AG04449 (cell line): ENCODE measurements around the gene KPTN.

Experiments used
- CTCF ChIA-PET: fragments of 350-600 bp; formaldehyde crosslinking; extraction: SDS; loops from one replicate; lab custom pipeline; 2021; ENCODE audit warnings: antibody characterized with exemption; lab: Yijun Ruan, JAX
- POLR2A ChIA-PET: fragments of 400-600, 350-600 bp; formaldehyde crosslinking; extraction: SDS; loops from one replicate; lab custom pipeline; 2020; ENCODE audit warnings: antibody characterized with exemption, inconsistent platforms; lab: Yijun Ruan, JAX
- DNase-seq: peaks from one replicate; pipeline ENCODE4 v3.0.0-alpha.2; 2010; ENCODE audit warnings: low read depth, low spot score
- H3K4me3 ChIP-seq: 2 replicates; pipeline ENCODE4 v1.5.1; 2011; ENCODE audit warnings: low read depth, mild to moderate bottlenecking, control low read depth, low read length
- CTCF ChIP-seq: IDR thresholded peaks from one replicate; pipeline ENCODE4 v1.5.1; 2011; ENCODE audit warnings: mild to moderate bottlenecking, moderate library complexity, low read length, control low read depth, inconsistent platforms; ENCODE audit not compliant: insufficient read depth; ENCODE audit errors: missing control alignments

The KPTN gene

GRCh38 chr19:47514869-47515588, 31.0 kb upstream of the KPTN start, which contains the start of gene NAPA:
TSS of gene NAPA (minus strand) at chr19:47515063. CDS start at chr19:47514940, 123 bp downstream.
- CTCF ChIA-PET, result interaction anchor here (0.6 to 3.1 kb wide), 48 partner anchors 10 to 218 kb away, joined by 3 to 33 read pairs (median 6); partner anchors contain the start of genes EHD2 and KPTN
- TF ChIP-seq CTCF, result peak; percentile 82
- peak within 1 kb of the TSS; percentile 100 for H3K4me3 ChIP-seq
- peak; percentile 98 for DNase-seq
- POLR2A ChIA-PET, result interaction anchor here (0.7 to 1.0 kb wide), 2 partner anchors 19 to 329 kb away, joined by 3 read pairs; no protein-coding TSS in a partner anchor

GRCh38 chr19:47514151-47514868, 30.3 kb upstream of the KPTN start:
- TF ChIP-seq CTCF, result no peak
- CTCF ChIA-PET, result interaction anchor here (0.8 to 3.1 kb wide), 5 partner anchors 10 to 218 kb away, joined by 3 to 33 read pairs (median 6); partner anchors contain the start of gene KPTN
- H3K4me3 ChIP-seq, result peak overlapping the region; percentile 100
- no peak for DNase-seq
- POLR2A ChIA-PET, result no interaction called here

GRCh38 chr19:47512948-47513319, 28.9 kb upstream of the KPTN start:
- POLR2A ChIA-PET, result interaction anchor here (0.9 kb wide), 1 partner anchor 9 kb away, joined by 3 read pairs; no protein-coding TSS in a partner anchor
- CTCF ChIA-PET, result interaction anchor here (1.3 to 3.1 kb wide), 4 partner anchors 9 to 200 kb away, joined by 3 to 22 read pairs (median 5); partner anchors contain the start of gene EHD2
- DNase-seq, result no peak
- H3K4me3 ChIP-seq, result peak overlapping the region; percentile 100
- no peak for TF ChIP-seq CTCF

GRCh38 chr19:47512183-47512947, 28.3 kb upstream of the KPTN start:
- no peak overlapping the region; the same call in 1 of the 2 replicates for H3K4me3 ChIP-seq
- ChIA-PET CTCF (interaction anchor here (1.0 to 1.4 kb wide), 4 partner anchors 9 to 201 kb away, joined by 3 to 6 read pairs (median 4); partner anchors contain the start of gene EHD2), POLR2A (interaction anchor here (0.9 to 1.1 kb wide), 3 partner anchors 8 to 29 kb away, joined by 3 to 4 read pairs (median 3); partner anchors contain the start of gene KPTN)
- no peak for TF ChIP-seq CTCF
- DNase-seq, result no peak

GRCh38 chr19:47511681-47512080, 27.7 kb upstream of the KPTN start:
- no peak for TF ChIP-seq CTCF
- ChIA-PET CTCF (interaction anchor here (1.0 to 2.1 kb wide), 5 partner anchors 8 to 201 kb away, joined by 3 to 11 read pairs (median 4); partner anchors contain the start of genes EHD2 and KPTN), POLR2A (interaction anchor here (1.0 to 1.1 kb wide), 2 partner anchors 24 to 28 kb away, joined by 3 to 4 read pairs; partner anchors contain the start of gene KPTN)
- H3K4me3 ChIP-seq, result no peak overlapping the region
- DNase-seq, result no peak
